GM23248 (cell line): ENCODE results near the gene ABLIM1. TPM values are rescaled to one million over a fixed set of nuclear protein-coding genes. Genes with fewer than 3 reads are reported as not detected.

Experiments
- DNase-seq: peaks from one replicate; pipeline ENCODE4 v3.0.0-alpha.2; 2015
- H2AFZ ChIP-seq: fragments of 200-600 bp; sonication (generic); 2 replicates; pipeline ENCODE4 v1.6.1; 2016; ENCODE audit warnings: antibody characterized with exemption
- H3F3A ChIP-seq: fragments of 200-600 bp; sonication (generic); 2 replicates; pipeline ENCODE4 v1.6.1; 2016; ENCODE audit warnings: mild to moderate bottlenecking, antibody characterized with exemption, mixed run types; ENCODE audit not compliant: insufficient read depth
- H3K27ac ChIP-seq: fragments of 200-600 bp; sonication (generic); 2 replicates; pipeline ENCODE4 v1.5.1; 2016; ENCODE audit warnings: mild to moderate bottlenecking
- H3K27me3 ChIP-seq: fragments of 200-600 bp; sonication (generic); replicated peaks from 2 replicates; pipeline ENCODE4 v1.6.1; 2016; ENCODE audit warnings: mild to moderate bottlenecking; ENCODE audit not compliant: insufficient read depth
- H3K36me3 ChIP-seq: fragments of 200-600 bp; sonication (generic); 2 replicates; pipeline ENCODE4 v1.6.1; 2016; ENCODE audit warnings: low read depth, mild to moderate bottlenecking
- H3K4me1 ChIP-seq: fragments of 200-600 bp; sonication (generic); 2 replicates; pipeline ENCODE4 v1.6.1; 2016; ENCODE audit warnings: mild to moderate bottlenecking; ENCODE audit not compliant: insufficient read depth
- H3K4me2 ChIP-seq: fragments of 200-600 bp; sonication (generic); one replicate; pipeline ENCODE4 v1.6.1; 2016; ENCODE audit warnings: mild to moderate bottlenecking; ENCODE audit not compliant: unreplicated experiment
- H3K4me3 ChIP-seq: fragments of 200-600 bp; sonication (generic); 2 replicates; pipeline ENCODE4 v1.5.1; 2016; ENCODE audit warnings: mild to moderate bottlenecking
- H3K79me2 ChIP-seq: fragments of 200-600 bp; sonication (generic); 2 replicates; pipeline ENCODE4 v1.6.1; 2016; ENCODE audit warnings: mild to moderate bottlenecking; ENCODE audit not compliant: insufficient read depth
- H3K9ac ChIP-seq: fragments of 200-600 bp; sonication (generic); 2 replicates; pipeline ENCODE4 v1.6.1; 2016; ENCODE audit warnings: mild to moderate bottlenecking
- H3K9me2 ChIP-seq: fragments of 200-600 bp; sonication (generic); 2 replicates; pipeline ENCODE4 v1.6.1; 2016; ENCODE audit warnings: mixed run types, mild to moderate bottlenecking, moderate library complexity; ENCODE audit not compliant: insufficient read depth
- H3K9me3 ChIP-seq: fragments of 200-600 bp; sonication (generic); one replicate; pipeline ENCODE4 v1.6.1; 2017; ENCODE audit warnings: low read depth
- H4K20me1 ChIP-seq: fragments of 200-600 bp; sonication (generic); 2 replicates; pipeline ENCODE4 v1.6.0; 2016; ENCODE audit not compliant: insufficient read depth
- EZH2 ChIP-seq: fragments of 200-600 bp; sonication (generic); IDR thresholded peaks from 2 replicates; pipeline ENCODE4 v1.6.1; 2018; ENCODE audit warnings: antibody characterized with exemption, mild to moderate bottlenecking; ENCODE audit not compliant: insufficient read depth, poor library complexity, severe bottlenecking
- EZH2phosphoT487 ChIP-seq: fragments of 200-600 bp; sonication (generic); IDR thresholded peaks from 2 replicates; pipeline ENCODE4 v1.6.1; 2018; ENCODE audit warnings: antibody characterized with exemption, moderate library complexity, mild to moderate bottlenecking, low read depth; ENCODE audit not compliant: insufficient read depth
- WGBS, 2 experiments: methylation state at CpG; one replicate each; pipeline ENCODE4 v1.1.6; 2015 to 2017; ENCODE audit warnings: low lambda C conversion rate in 2 of 2, low coverage in 1 of 2; ENCODE audit errors: missing lambda C conversion rate in 2 of 2; 5-methylcytosine and 5-hydroxymethylcytosine counted together
- in situ Hi-C: fragments of 300-500 bp; cut with MboI; formaldehyde crosslinking; loops from 2 replicates; pipeline ENCODE4 v1.15.0; 2020
- polyA plus RNA-seq: library from polyadenylated mRNA; unstranded; fragments of >200 nt; fragmentation: Nextera tagmentation; extraction: Ambion mirVana; gene quantifications from 2 replicates; pipeline ENCODE4 v1.2.1, GENCODE V29; 2016
- total RNA-seq: library from RNA; depleted of rRNA; stranded (reverse); fragments of >200 nt; shearing (Covaris generic); gene quantifications from 2 replicates; pipeline ENCODE4 v1.2.3, GENCODE V29; 2014

ABLIM1 gene
- total and polyA plus RNA-seq, 2 experiments from 2014 or later = 0.54 to 0.78 TPM

GRCh38 chr10:114632869-114633715, 25.0 kb downstream of the ABLIM1 start:
- Histone ChIP-seq H3K36me3 (no peaks in the 10 kb centered on the region), H3F3A (peaks cover 28% of the 10 kb centered on the region), H2AFZ (no peak overlapping the region), H3K79me2 (no peaks in the 10 kb centered on the region), H3K4me2 (peak overlapping the region; percentile 95), H3K9me3 (no peaks in the 10 kb centered on the region), H3K27me3 (peaks cover 40% of the 10 kb centered on the region), H3K27ac (peak overlapping the region; percentile 12; the same call in 1 of the 2 replicates), H4K20me1 (no peaks in the 10 kb centered on the region), H3K4me3 (peak overlapping the region; percentile 67), H3K4me1 (peaks cover 30% of the 10 kb centered on the region), H3K9ac (no peak overlapping the region; the same call in 1 of the 2 replicates), H3K9me2 (no peaks in the 10 kb centered on the region)
- peak; percentile 92 for DNase-seq
- TF ChIP-seq EZH2phosphoT487 (no peak), EZH2 (no peak)
- in situ Hi-C loops = no loop called here
- WGBS, 2 experiments = 3 to 4% methylated on average over 13 of the region's 13 CpGs

- Histone ChIP-seq H2AFZ (peak overlapping the region; percentile 70), H3K9me2 (no peaks in the 10 kb centered on the region), H3K27me3 (peaks cover 40% of the 10 kb centered on the region), H4K20me1 (no peaks in the 10 kb centered on the region), H3K9ac (peak overlapping the region; percentile 45), H3K79me2 (no peaks in the 10 kb centered on the region), H3F3A (peaks cover 28% of the 10 kb centered on the region), H3K36me3 (no peaks in the 10 kb centered on the region), H3K9me3 (no peaks in the 10 kb centered on the region), H3K4me2 (peak overlapping the region; percentile 95), H3K4me3 (peak overlapping the region; percentile 67), H3K4me1 (peaks cover 30% of the 10 kb centered on the region), H3K27ac (no peak overlapping the region)
- WGBS, 2 experiments = 1 to 2% methylated on average over 50 to 53 of the region's 53 CpGs
- in situ Hi-C loops = no loop called here
- peak; percentile 69 for DNase-seq
- TF ChIP-seq EZH2phosphoT487 (no peak), EZH2 (no peak)
These were observed 26.2 kb downstream of the ABLIM1 start for GRCh38 chr10:114631666-114632417.

GRCh38 chr10:114631090-114631665, 26.9 kb downstream of the ABLIM1 start:
- Histone ChIP-seq H3K36me3 (no peaks in the 10 kb centered on the region), H3K9me2 (no peaks in the 10 kb centered on the region), H3K4me3 (peak overlapping the region; percentile 67), H4K20me1 (no peaks in the 10 kb centered on the region), H3K79me2 (no peaks in the 10 kb centered on the region), H3K27me3 (peaks cover 40% of the 10 kb centered on the region), H3K27ac (no peak overlapping the region), H2AFZ (peak overlapping the region; percentile 70), H3K4me2 (peak overlapping the region; percentile 95), H3K9me3 (no peaks in the 10 kb centered on the region), H3K4me1 (peaks cover 30% of the 10 kb centered on the region), H3F3A (peaks cover 28% of the 10 kb centered on the region), H3K9ac (no peak overlapping the region)
- in situ Hi-C loops = no loop called here
- WGBS, 2 experiments = 38 to 40% methylated on average over 9 of the region's 9 CpGs
- DNase-seq = no peak
- TF ChIP-seq EZH2 (peak; percentile 24), EZH2phosphoT487 (no peak)
